ENCODE measurements around the gene ABI3.

Gene ABI3

GRCh38 chr17:49196520-49196919 lies 14.0 kb upstream of the ABI3 start:
- no peaks in the 10 kb centered on the region for H3K4me1 ChIP-seq
- no peak for TF ChIP-seq CTCF (IDR thresholded peaks at IDR 0.05)
- H3K79me2 ChIP-seq = no peaks in the 10 kb centered on the region
- H3K4me2 ChIP-seq (ENCODE audit: low read length) = no peak overlapping the region
- H3K9ac ChIP-seq = no peak overlapping the region
- no peak overlapping the region for H3K4me3 ChIP-seq (ENCODE audit: low read depth, low read length)
- H3K36me3 ChIP-seq (ENCODE audit: control insufficient read depth, insufficient read depth, low read length) = no peaks in the 10 kb centered on the region
- H3K27ac ChIP-seq = no peak overlapping the region
- no peaks in the 10 kb centered on the region for H3K27me3 ChIP-seq (ENCODE audit: control insufficient read depth, insufficient read depth, low read length)
- no peaks in the 10 kb centered on the region for H3K9me3 ChIP-seq (ENCODE audit: control insufficient read depth, low read length)
- H2AFZ ChIP-seq = no peak overlapping the region

- Histone ChIP-seq H3K4me3 (ENCODE audit: low read depth, low read length) (no peak overlapping the region), H3K36me3 (ENCODE audit: control insufficient read depth, insufficient read depth, low read length) (no peaks in the 10 kb centered on the region), H3K27me3 (ENCODE audit: control insufficient read depth, insufficient read depth, low read length) (no peaks in the 10 kb centered on the region), H3K4me2 (ENCODE audit: low read length) (no peak overlapping the region), H3K4me1 (no peaks in the 10 kb centered on the region), H3K9me3 (ENCODE audit: control insufficient read depth, low read length) (no peaks in the 10 kb centered on the region), H2AFZ (peak overlapping the region; percentile 35), H3K9ac (no peak overlapping the region), H3K27ac (no peak overlapping the region), H3K79me2 (no peaks in the 10 kb centered on the region)
- no peak for TF ChIP-seq CTCF (IDR thresholded peaks at IDR 0.05)
These were observed 13.0 kb upstream of the ABI3 start for GRCh38 chr17:49197346-49197998.

- Histone ChIP-seq H3K4me1 (no peaks in the 10 kb centered on the region), H3K27me3 (ENCODE audit: control insufficient read depth, insufficient read depth, low read length) (no peaks in the 10 kb centered on the region), H3K4me3 (ENCODE audit: low read depth, low read length) (no peak overlapping the region), H2AFZ (no peak overlapping the region), H3K36me3 (ENCODE audit: control insufficient read depth, insufficient read depth, low read length) (no peaks in the 10 kb centered on the region), H3K4me2 (ENCODE audit: low read length) (no peak overlapping the region), H3K9me3 (ENCODE audit: control insufficient read depth, low read length) (no peaks in the 10 kb centered on the region), H3K9ac (no peak overlapping the region), H3K27ac (no peak overlapping the region), H3K79me2 (no peaks in the 10 kb centered on the region)
- no peak for TF ChIP-seq CTCF (IDR thresholded peaks at IDR 0.05)
These were observed 12.3 kb upstream of the ABI3 start for GRCh38 chr17:49198211-49198610.

- H3K4me1 ChIP-seq = no peaks in the 10 kb centered on the region
These were observed 10.0 kb upstream of the ABI3 start for GRCh38 chr17:49200423-49201083.

More at GRCh38 chr17:49200423-49201083, 10.0 kb upstream of the ABI3 start:
- H3K79me2 ChIP-seq = no peaks in the 10 kb centered on the region
- H3K9ac ChIP-seq = no peak overlapping the region
- no peaks in the 10 kb centered on the region for H3K36me3 ChIP-seq (ENCODE audit: control insufficient read depth, insufficient read depth, low read length)
- no peak overlapping the region for H2AFZ ChIP-seq
- H3K27me3 ChIP-seq (ENCODE audit: control insufficient read depth, insufficient read depth, low read length) = no peaks in the 10 kb centered on the region
- TF ChIP-seq CTCF (IDR thresholded peaks at IDR 0.05) = no peak
- no peaks in the 10 kb centered on the region for H3K9me3 ChIP-seq (ENCODE audit: control insufficient read depth, low read length)
- H3K4me3 ChIP-seq (ENCODE audit: low read depth, low read length) = no peak overlapping the region
- no peak overlapping the region for H3K27ac ChIP-seq
- H3K4me2 ChIP-seq (ENCODE audit: low read length) = no peak overlapping the region

Data from parathyroid adenoma (tissue), 2 donors.